Measurements from ENCODE around the gene SCIMP.
"Not testable (repeated sequence)": the region's sequence is repeated elsewhere in the genome, so short reads cannot be mapped to it uniquely, and the experiment has no call there.

DNA sequence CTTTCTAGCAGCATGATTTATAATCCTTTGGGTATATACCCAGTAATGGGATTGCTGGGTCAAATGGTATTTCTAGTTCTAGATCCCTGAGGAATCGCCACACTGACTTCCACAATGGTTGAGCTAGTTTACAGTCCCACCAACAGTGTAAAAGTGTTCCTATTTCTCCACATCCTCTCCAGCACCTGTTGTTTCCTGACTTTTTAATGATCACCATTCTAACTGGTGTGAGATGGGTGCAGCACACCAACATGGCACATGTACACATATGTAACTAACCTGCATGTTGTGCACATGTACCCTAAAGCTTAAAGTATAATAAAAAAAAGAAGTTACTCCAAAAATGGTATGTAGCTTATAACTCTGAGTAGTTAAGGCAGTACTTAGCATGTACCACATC is 74.0 kb downstream of the SCIMP start:
- TF ChIP-seq POLR2A (IDR thresholded peaks at IDR 0.05; ENCODE audit: low read depth, low read length); BHLHE40 (IDR thresholded peaks at IDR 0.05; ENCODE audit: low read depth, low read length); MAZ (IDR thresholded peaks at IDR 0.05; ENCODE audit: borderline replicate concordance, low read depth, low read length); MAFK (IDR thresholded peaks at IDR 0.05; ENCODE audit: low read depth, low read length); CHD1 (IDR thresholded peaks at IDR 0.05; ENCODE audit: low read depth, low read length); RAD21 (IDR thresholded peaks at IDR 0.05; ENCODE audit: low read length); SMC3 (IDR thresholded peaks at IDR 0.05; ENCODE audit: low read depth, low read length); RFX5 (IDR thresholded peaks at IDR 0.05; ENCODE audit: low read depth, low read length); NFE2L2 (IDR thresholded peaks at IDR 0.05; ENCODE audit: low read depth, low read length); CEBPB (IDR thresholded peaks at IDR 0.05; ENCODE audit: low read depth, low read length); MXI1 (IDR thresholded peaks at IDR 0.05; ENCODE audit: borderline replicate concordance, low read depth, low read length): not testable (repeated sequence)
- TF ChIP-seq, protein P1, sequence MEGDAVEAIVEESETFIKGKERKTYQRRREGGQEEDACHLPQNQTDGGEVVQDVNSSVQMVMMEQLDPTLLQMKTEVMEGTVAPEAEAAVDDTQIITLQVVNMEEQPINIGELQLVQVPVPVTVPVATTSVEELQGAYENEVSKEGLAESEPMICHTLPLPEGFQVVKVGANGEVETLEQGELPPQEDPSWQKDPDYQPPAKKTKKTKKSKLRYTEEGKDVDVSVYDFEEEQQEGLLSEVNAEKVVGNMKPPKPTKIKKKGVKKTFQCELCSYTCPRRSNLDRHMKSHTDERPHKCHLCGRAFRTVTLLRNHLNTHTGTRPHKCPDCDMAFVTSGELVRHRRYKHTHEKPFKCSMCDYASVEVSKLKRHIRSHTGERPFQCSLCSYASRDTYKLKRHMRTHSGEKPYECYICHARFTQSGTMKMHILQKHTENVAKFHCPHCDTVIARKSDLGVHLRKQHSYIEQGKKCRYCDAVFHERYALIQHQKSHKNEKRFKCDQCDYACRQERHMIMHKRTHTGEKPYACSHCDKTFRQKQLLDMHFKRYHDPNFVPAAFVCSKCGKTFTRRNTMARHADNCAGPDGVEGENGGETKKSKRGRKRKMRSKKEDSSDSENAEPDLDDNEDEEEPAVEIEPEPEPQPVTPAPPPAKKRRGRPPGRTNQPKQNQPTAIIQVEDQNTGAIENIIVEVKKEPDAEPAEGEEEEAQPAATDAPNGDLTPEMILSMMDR (conservative IDR thresholded peaks at IDR 0.05; ENCODE audit: low read depth, low read length): not testable (repeated sequence)
- TF ChIP-seq, protein P2, sequence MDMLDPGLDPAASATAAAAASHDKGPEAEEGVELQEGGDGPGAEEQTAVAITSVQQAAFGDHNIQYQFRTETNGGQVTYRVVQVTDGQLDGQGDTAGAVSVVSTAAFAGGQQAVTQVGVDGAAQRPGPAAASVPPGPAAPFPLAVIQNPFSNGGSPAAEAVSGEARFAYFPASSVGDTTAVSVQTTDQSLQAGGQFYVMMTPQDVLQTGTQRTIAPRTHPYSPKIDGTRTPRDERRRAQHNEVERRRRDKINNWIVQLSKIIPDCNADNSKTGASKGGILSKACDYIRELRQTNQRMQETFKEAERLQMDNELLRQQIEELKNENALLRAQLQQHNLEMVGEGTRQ (IDR thresholded peaks at IDR 0.05; ENCODE audit: low read depth, low read length): not testable (repeated sequence)
- TF ChIP-seq, protein P3, sequence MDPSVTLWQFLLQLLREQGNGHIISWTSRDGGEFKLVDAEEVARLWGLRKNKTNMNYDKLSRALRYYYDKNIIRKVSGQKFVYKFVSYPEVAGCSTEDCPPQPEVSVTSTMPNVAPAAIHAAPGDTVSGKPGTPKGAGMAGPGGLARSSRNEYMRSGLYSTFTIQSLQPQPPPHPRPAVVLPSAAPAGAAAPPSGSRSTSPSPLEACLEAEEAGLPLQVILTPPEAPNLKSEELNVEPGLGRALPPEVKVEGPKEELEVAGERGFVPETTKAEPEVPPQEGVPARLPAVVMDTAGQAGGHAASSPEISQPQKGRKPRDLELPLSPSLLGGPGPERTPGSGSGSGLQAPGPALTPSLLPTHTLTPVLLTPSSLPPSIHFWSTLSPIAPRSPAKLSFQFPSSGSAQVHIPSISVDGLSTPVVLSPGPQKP (IDR thresholded peaks at IDR 0.05; ENCODE audit: borderline replicate concordance, low read depth, low read length): not testable (repeated sequence)

Data from IMR-90 (cell line).